Measurements from ENCODE around the gene ADAMTS2.

DNA sequence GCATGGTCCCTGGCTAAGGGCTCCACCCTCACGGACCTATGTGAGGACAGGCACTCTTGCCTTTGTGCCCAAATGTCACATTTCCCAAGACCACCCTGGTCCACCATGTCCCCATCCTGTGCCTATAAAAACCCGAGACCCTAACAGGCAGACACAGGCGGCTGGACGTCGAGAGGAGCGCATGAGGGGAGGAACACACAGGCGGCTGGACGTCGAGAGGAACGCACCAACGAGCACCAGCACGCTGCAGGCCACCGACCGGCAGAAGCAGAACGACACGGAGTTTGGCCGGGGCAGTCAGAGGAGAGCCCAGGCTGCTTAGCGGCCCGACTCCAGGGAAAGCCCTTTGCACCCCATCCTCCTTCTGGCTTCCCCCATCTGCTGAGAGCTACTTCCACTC, 119.9 kb downstream of the ADAMTS2 start:
- TF ChIP-seq, protein P1, sequence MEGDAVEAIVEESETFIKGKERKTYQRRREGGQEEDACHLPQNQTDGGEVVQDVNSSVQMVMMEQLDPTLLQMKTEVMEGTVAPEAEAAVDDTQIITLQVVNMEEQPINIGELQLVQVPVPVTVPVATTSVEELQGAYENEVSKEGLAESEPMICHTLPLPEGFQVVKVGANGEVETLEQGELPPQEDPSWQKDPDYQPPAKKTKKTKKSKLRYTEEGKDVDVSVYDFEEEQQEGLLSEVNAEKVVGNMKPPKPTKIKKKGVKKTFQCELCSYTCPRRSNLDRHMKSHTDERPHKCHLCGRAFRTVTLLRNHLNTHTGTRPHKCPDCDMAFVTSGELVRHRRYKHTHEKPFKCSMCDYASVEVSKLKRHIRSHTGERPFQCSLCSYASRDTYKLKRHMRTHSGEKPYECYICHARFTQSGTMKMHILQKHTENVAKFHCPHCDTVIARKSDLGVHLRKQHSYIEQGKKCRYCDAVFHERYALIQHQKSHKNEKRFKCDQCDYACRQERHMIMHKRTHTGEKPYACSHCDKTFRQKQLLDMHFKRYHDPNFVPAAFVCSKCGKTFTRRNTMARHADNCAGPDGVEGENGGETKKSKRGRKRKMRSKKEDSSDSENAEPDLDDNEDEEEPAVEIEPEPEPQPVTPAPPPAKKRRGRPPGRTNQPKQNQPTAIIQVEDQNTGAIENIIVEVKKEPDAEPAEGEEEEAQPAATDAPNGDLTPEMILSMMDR (IDR thresholded peaks at IDR 0.05) = no peak
- TF ChIP-seq EZH2phosphoT487 (IDR thresholded peaks at IDR 0.05) = no peak

Measured in neural progenitor cell (in vitro differentiated cells).